RWPE2 (cell line): Measurements from ENCODE around the gene BACE1-AS.
A peak's percentile ranks its signal among the peaks of the same experiment; 100 is the strongest.

Experiments used
- ATAC-seq: fragments of 200-7000 bp; cut with Tn5 transposase; 3 replicates; pipeline ENCODE4 v1.9.1; 2021; ENCODE audit warnings: low read depth
- DNase-seq: peaks from one replicate; pipeline ENCODE4 v3.0.0-alpha.2; 2020; ENCODE audit warnings: low spot score
- H3K27ac ChIP-seq: fragments of 450-650 bp; 2 replicates; pipeline ENCODE4 v1.5.1; 2017; ENCODE audit warnings: mild to moderate bottlenecking; ENCODE audit not compliant: poor library complexity, severe bottlenecking
- H3K27me3 ChIP-seq: fragments of 250-450 bp; sonication (Bioruptor Pico); 2 replicates; pipeline ENCODE4 v1.5.1; 2021; ENCODE audit warnings: mild to moderate bottlenecking, moderate library complexity; ENCODE audit not compliant: insufficient read depth, poor library complexity, severe bottlenecking
- H3K36me3 ChIP-seq: fragments of 250-450 bp; sonication (Bioruptor Pico); 2 replicates; pipeline ENCODE4 v1.5.1; 2020; ENCODE audit warnings: low read depth, mild to moderate bottlenecking, moderate library complexity
- H3K4me1 ChIP-seq: fragments of 250-450 bp; sonication (Bioruptor Pico); 2 replicates; pipeline ENCODE4 v1.5.1; 2021; ENCODE audit warnings: mild to moderate bottlenecking, moderate library complexity; ENCODE audit not compliant: insufficient read depth, poor library complexity, severe bottlenecking
- H3K4me3 ChIP-seq: fragments of 250-450 bp; sonication (Bioruptor Pico); 2 replicates; pipeline ENCODE4 v1.5.1; 2021; ENCODE audit warnings: mild to moderate bottlenecking, moderate library complexity; ENCODE audit not compliant: severe bottlenecking
- H3K9me3 ChIP-seq: fragments of 250-450 bp; sonication (Bioruptor Pico); 2 replicates; pipeline ENCODE4 v1.5.1; 2021; ENCODE audit warnings: mild to moderate bottlenecking, moderate library complexity; ENCODE audit not compliant: severe bottlenecking
- CTCF ChIP-seq: fragments of 450-650 bp; IDR thresholded peaks from one replicate; pipeline ENCODE4 v1.5.1; 2017; ENCODE audit warnings: mild to moderate bottlenecking, moderate library complexity; ENCODE audit not compliant: poor library complexity, severe bottlenecking

BACE1-AS gene

DNA sequence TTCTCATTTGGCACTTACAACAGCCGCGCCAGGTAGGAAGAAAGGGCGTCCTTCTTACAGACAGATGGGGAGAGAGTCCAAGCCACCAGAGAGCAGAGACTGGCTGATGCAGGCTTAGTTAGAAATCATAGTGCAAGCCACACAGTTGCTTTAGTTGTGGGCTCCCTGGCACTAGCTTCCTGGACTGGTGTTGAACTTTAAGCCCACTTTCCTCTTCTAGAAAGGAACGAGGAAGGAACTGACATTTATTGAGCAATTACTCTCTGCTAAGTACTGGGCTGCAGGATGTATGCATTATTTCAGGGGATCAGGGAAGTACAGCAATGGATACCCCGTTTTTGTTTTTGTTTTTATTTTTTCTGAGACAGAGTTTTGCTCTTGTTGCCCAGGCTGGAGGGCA lies 21.9 kb downstream of the BACE1-AS start:
- Histone ChIP-seq H3K27ac (no peak overlapping the region), H3K4me3 (no peak overlapping the region), H3K36me3 (no peaks in the 10 kb centered on the region), H3K4me1 (no peaks in the 10 kb centered on the region), H3K27me3 (no peaks in the 10 kb centered on the region), H3K9me3 (no peaks in the 10 kb centered on the region)
- DNase-seq (no peak), ATAC-seq (no peak)
- no peak for TF ChIP-seq CTCF

DNA sequence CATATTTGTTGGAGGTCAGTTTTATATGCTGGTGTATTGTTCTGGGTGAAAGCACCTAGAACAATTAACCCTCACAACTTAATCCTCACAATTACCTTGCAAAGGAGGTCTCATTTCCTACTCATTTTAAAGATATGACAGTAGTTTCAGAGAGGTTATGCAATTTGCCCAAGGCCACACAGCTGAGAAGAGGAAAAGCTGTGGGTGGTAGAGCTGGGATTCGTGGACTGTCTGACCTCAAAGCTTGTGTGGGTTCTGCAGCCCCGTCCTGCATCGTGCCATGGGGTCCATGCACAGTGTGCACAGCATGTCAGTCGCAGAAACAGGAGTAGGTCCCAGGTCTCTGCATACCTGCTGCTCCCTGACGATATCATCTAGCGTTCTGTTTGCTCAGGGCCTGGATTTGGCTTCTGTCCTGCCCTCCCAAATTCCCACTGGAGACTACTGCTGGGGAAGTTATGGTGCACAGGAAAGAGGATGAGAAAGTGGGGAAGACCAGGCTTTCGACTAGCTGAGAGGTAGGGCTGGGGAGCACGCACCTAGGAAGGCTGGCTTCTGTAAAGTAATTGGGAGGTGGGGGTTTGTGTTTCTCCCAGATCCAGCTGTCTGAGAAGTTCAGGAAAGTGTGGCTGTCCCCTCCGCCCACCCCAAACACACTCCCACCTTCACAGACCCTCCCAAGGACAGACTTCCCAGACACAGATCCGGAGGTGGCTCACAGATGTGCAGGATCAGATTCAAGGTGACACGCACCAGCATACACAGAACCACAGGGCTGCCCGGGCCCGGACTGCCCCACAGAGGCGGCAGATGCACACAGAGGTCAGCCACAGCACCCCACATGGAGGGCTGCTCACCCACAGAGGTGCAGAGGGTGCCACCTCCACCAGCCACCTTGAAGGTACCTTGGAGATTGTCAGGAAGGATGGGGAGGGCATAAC lies 23.0 kb downstream of the BACE1-AS start:
- Histone ChIP-seq H3K4me3 (no peak overlapping the region), H3K27ac (no peak overlapping the region), H3K9me3 (no peaks in the 10 kb centered on the region), H3K27me3 (no peaks in the 10 kb centered on the region), H3K36me3 (no peaks in the 10 kb centered on the region), H3K4me1 (no peaks in the 10 kb centered on the region)
- no peak for TF ChIP-seq CTCF
- ATAC-seq (no peak), DNase-seq (no peak)

DNA sequence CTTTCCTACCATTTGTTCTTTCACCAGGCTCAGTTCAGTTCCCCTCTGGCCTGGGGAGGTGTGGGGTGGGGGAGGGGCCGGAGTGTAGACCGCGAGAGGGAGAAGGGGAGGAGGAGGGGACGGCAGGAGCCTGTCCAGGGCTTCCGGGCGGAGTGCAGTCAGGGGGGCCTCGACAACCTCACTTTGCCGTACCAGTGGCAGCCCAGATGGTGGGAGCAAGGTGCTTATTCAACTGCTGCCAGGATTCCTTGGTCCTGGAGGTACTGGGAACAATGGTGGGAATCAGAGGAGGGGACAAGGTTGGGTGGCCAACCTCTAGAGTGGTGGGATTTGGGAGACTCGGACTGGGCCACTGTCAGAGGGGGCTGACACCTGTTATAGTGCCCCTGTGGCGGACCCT lies 23.7 kb downstream of the BACE1-AS start:
- Histone ChIP-seq H3K4me3 (peak overlapping the region; percentile 85), H3K9me3 (no peaks in the 10 kb centered on the region), H3K4me1 (no peaks in the 10 kb centered on the region), H3K27me3 (no peaks in the 10 kb centered on the region), H3K36me3 (no peaks in the 10 kb centered on the region), H3K27ac (no peak overlapping the region)
- no peak for ATAC-seq
- DNase-seq, result no peak
- no peak for TF ChIP-seq CTCF

DNA sequence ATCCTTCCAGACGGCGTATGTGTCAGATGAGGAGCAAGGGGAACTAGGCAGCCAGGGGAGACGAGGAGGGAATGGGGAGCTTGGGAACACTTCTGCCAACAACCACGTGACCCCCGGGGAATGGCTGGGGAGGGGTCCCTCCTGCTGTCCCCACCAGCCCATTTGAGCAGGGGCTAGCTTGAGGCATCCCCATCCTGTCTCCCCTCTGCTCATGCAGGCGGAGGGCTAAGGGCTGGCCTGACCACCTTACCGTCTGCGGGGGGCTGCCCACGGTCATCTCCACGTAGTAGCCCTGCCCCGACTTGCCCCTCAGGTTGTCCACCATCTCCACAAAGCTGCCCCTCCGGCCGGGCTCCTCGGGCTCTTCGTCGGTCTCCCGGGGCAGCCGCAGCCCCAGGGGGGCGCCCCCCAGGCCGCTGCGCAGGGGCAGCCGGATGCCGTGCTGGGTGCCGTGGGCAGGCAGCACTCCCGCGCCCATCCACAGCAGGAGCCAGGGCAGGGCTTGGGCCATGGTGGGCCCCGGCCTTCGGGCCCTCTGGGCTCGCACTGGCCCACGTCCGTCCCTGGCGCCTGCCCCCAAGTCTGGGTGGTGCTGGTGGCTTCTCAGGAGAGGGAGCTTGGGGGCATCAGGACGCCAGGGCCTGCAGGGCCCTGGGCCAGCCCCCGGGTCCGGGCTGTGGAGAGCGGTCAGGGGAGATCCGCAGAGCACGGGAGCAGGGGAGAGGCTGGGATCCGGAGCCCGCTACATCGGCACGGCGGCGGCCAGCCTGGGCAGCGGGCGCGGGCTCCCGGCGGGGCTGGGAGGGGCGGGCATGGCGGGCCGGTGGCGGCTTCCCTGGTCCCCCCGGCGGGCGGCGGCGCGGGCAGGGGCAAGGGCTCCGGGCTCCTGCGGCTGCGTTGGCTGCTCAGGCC lies 24.4 kb downstream of the BACE1-AS start:
- TF ChIP-seq CTCF, result no peak
- Histone ChIP-seq H3K36me3 (no peaks in the 10 kb centered on the region), H3K9me3 (no peaks in the 10 kb centered on the region), H3K27me3 (no peaks in the 10 kb centered on the region), H3K4me1 (no peaks in the 10 kb centered on the region), H3K4me3 (peak overlapping the region; percentile 85), H3K27ac (no peak overlapping the region)
- DNase-seq (no peak), ATAC-seq (peak; percentile 48)
